ENCODE data around the gene CHP1.

DNA sequence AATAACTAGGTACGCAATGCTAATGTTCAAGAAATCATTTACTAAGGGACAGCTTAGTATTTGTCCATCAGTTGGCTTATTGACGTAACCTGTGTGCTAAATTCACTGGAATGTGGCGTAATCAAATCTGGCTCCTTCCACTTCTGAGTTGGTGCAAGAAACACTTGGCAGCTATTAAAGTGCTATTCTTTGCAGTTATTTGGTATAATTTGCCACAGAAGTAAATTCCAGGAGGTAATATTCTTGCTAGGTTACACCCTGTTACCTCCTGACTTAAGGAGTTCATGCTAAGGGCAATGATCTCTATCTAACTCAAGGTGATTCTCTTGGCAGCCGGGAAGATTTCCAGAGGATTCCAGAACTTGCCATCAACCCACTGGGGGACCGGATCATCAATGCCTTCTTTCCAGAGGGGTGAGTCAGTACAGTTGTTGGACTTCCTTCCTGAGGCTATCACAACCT lies 25.5 kb downstream of the CHP1 start:
- TF ChIP-seq POLR2A (IDR thresholded peaks at IDR 0.05): no peak
- no peak for TF ChIP-seq CTCF (IDR thresholded peaks at IDR 0.05)
- no peak for TF ChIP-seq EP300 (IDR thresholded peaks at IDR 0.05)
- TF ChIP-seq POLR2AphosphoS5 (IDR thresholded peaks at IDR 0.05): no peak
